NCI-H345 treated with DMSO at 0.1 percent for 48 hours (cell line): ENCODE data around the gene HS6ST2.

Experiments
- DNase-seq: peaks from one replicate; lab custom pipeline; 2025; ENCODE audit not compliant: unreplicated experiment; lab: John Stamatoyannopoulos, UW

The HS6ST2 gene

GRCh38 chrX:132853040-132853439 lies 105.4 kb downstream of the HS6ST2 start:
- no peak for DNase-seq

- no peak for DNase-seq
Observed at GRCh38 chrX:132848296-132848970, 110.0 kb downstream of the HS6ST2 start.

GRCh38 chrX:132843363-132843762 lies 115.1 kb downstream of the HS6ST2 start:
- DNase-seq, result no peak

- DNase-seq, result no peak
Observed at GRCh38 chrX:132842460-132843238, 115.8 kb downstream of the HS6ST2 start.

- no peak for DNase-seq
Observed at GRCh38 chrX:132837967-132838366, 120.5 kb downstream of the HS6ST2 start.

- no peak for DNase-seq
Observed at GRCh38 chrX:132837126-132837525, 121.3 kb downstream of the HS6ST2 start.

GRCh38 chrX:132836471-132836870 lies 122.0 kb downstream of the HS6ST2 start:
- no peak for DNase-seq

GRCh38 chrX:132834741-132835140 lies 123.7 kb downstream of the HS6ST2 start:
- no peak for DNase-seq

- no peak for DNase-seq
Observed at GRCh38 chrX:132834109-132834508, 124.3 kb downstream of the HS6ST2 start.

- no peak for DNase-seq
Observed at GRCh38 chrX:132833373-132833772, 125.1 kb downstream of the HS6ST2 start.

GRCh38 chrX:132831336-132831973 lies 127.0 kb downstream of the HS6ST2 start:
- no peak for DNase-seq

- DNase-seq, result no peak
Observed at GRCh38 chrX:132822634-132823012, 135.8 kb downstream of the HS6ST2 start.

- DNase-seq, result no peak
Observed at GRCh38 chrX:132821974-132822633, 136.3 kb downstream of the HS6ST2 start.

GRCh38 chrX:132820675-132821074 lies 137.8 kb downstream of the HS6ST2 start:
- DNase-seq, result no peak

- no peak for DNase-seq
Observed at GRCh38 chrX:132819711-132820264, 138.6 kb downstream of the HS6ST2 start.

- DNase-seq, result no peak
Observed at GRCh38 chrX:132818638-132819037, 139.8 kb downstream of the HS6ST2 start.

GRCh38 chrX:132815643-132816042 lies 142.8 kb downstream of the HS6ST2 start:
- DNase-seq, result no peak

GRCh38 chrX:132810964-132811712 lies 147.3 kb downstream of the HS6ST2 start:
- no peak for DNase-seq

GRCh38 chrX:132810488-132810887 lies 147.9 kb downstream of the HS6ST2 start:
- DNase-seq, result no peak

GRCh38 chrX:132809581-132809980 lies 148.8 kb downstream of the HS6ST2 start:
- DNase-seq, result no peak
